Nucleus accumbens (tissue), 56 donors: ENCODE data around the gene PLEKHA3.

ENCODE experiments used
- DNase-seq, 56 donors: peaks; one replicate each; lab custom pipeline; 2025; lab: John Stamatoyannopoulos, UW

Gene PLEKHA3

GRCh38 chr2:178478439-178479274 lies 1.6 kb upstream of the PLEKHA3 start, which contains the start of gene FKBP7:
Gene FKBP7, minus strand, starts transcription at chr2:178478600. Its CDS starts 101 bp downstream, at chr2:178478499.
- DNase-seq, result peak; percentile 46 to 94 (median 84)

- no peak for DNase-seq
Observed at GRCh38 chr2:178479275-178479616, 1.0 kb upstream of the PLEKHA3 start.

GRCh38 chr2:178479758-178480226 lies 465 bp upstream of the PLEKHA3 start:
- DNase-seq, result peak in 2 of 56 donors; percentile 22 to 26

- DNase-seq, result no peak
Observed at GRCh38 chr2:178482437-178482836, 2.2 kb downstream of the PLEKHA3 start.

- DNase-seq, result peak in 25 of 56 donors; percentile 1 to 82 (median 7)
Observed at GRCh38 chr2:178484245-178485041, 4.2 kb downstream of the PLEKHA3 start.

GRCh38 chr2:178485356-178485755 lies 5.1 kb downstream of the PLEKHA3 start:
- DNase-seq, result no peak

GRCh38 chr2:178491612-178492011 lies 11.4 kb downstream of the PLEKHA3 start:
- DNase-seq, result no peak

- no peak for DNase-seq
Observed at GRCh38 chr2:178496049-178496448, 15.8 kb downstream of the PLEKHA3 start.

- DNase-seq, result no peak
Observed at GRCh38 chr2:178498137-178498536, 17.9 kb downstream of the PLEKHA3 start.

GRCh38 chr2:178499640-178500039 lies 19.4 kb downstream of the PLEKHA3 start:
- DNase-seq, result no peak

GRCh38 chr2:178502751-178503150 lies 22.5 kb downstream of the PLEKHA3 start:
- DNase-seq, result no peak

- no peak for DNase-seq
Observed at GRCh38 chr2:178506101-178506500, 25.8 kb downstream of the PLEKHA3 start.

- no peak for DNase-seq
Observed at GRCh38 chr2:178506524-178506923, 26.3 kb downstream of the PLEKHA3 start.

GRCh38 chr2:178506949-178507348 lies 26.7 kb downstream of the PLEKHA3 start:
- no peak for DNase-seq

GRCh38 chr2:178508646-178509045 lies 28.4 kb downstream of the PLEKHA3 start:
- no peak for DNase-seq

- DNase-seq, result no peak
Observed at GRCh38 chr2:178510384-178510783, 30.1 kb downstream of the PLEKHA3 start.

GRCh38 chr2:178512484-178512883 lies 32.2 kb downstream of the PLEKHA3 start:
- DNase-seq, result no peak

- DNase-seq, result no peak
Observed at GRCh38 chr2:178513876-178514275, 33.6 kb downstream of the PLEKHA3 start.

- DNase-seq, result no peak
Observed at GRCh38 chr2:178514664-178515063, 34.4 kb downstream of the PLEKHA3 start.

GRCh38 chr2:178517496-178517895 lies 37.2 kb downstream of the PLEKHA3 start:
- DNase-seq, result no peak
